Lower leg skin (tissue), 4 donors: ENCODE measurements around the gene TBC1D19. TPM values are rescaled to one million over a fixed set of nuclear protein-coding genes. Genes with fewer than 3 reads are reported as not detected.
"Not testable (repeated sequence)": the region's sequence is repeated elsewhere in the genome, so short reads cannot be mapped to it uniquely, and the experiment has no call there.

Experiments
- DNase-seq, 2 donors: peaks; one replicate each; pipeline ENCODE4 v3.0.0-alpha.2; 2019; ENCODE audit warnings: low spot score in 2 of 2
- H3K4me3 ChIP-seq: fragments of 200-600 bp; sonication (generic); 2 replicates; pipeline ENCODE4 v1.5.1; 2017; ENCODE audit warnings: mild to moderate bottlenecking, low read depth; ENCODE audit not compliant: poor library complexity, severe bottlenecking
- POLR2A ChIP-seq, 2 donors: fragments of 450-650 bp; IDR thresholded peaks; one replicate each; pipeline ENCODE4 v1.6.1; 2016 to 2017; ENCODE audit warnings: antibody characterized with exemption in 2 of 2, mild to moderate bottlenecking in 1 of 2, moderate library complexity in 1 of 2
- WGBS, 2 donors: methylation state at CpG; one replicate each; pipeline ENCODE4 v1.1.5; 2018; 5-methylcytosine and 5-hydroxymethylcytosine counted together
- intact Hi-C: fragments of 100-400 bp; cut with DNase I; formaldehyde crosslinking; loops from one replicate; pipeline ENCODE4 v1.15.0; 2023; ENCODE audit warnings: low total_unique reads
- total RNA-seq, 4 donors: library from RNA; depleted of rRNA; stranded (reverse); fragments of >200 nt; gene quantifications; one replicate each; pipeline ENCODE4 v1.1.0, GENCODE V29; 2016
- TF ChIP-seq, protein P1 (sequence below), 3 donors: fragments of 450-650 bp; IDR thresholded peaks; one replicate each; pipeline ENCODE4 v1.5.1; 2016; ENCODE audit warnings: antibody characterized with exemption in 3 of 3, mild to moderate bottlenecking in 3 of 3, moderate library complexity in 2 of 3

TBC1D19 gene
- total RNA-seq, 4 donors from 2014 or later, result 7.5 to 15.7 (median 9.0) TPM

DNA sequence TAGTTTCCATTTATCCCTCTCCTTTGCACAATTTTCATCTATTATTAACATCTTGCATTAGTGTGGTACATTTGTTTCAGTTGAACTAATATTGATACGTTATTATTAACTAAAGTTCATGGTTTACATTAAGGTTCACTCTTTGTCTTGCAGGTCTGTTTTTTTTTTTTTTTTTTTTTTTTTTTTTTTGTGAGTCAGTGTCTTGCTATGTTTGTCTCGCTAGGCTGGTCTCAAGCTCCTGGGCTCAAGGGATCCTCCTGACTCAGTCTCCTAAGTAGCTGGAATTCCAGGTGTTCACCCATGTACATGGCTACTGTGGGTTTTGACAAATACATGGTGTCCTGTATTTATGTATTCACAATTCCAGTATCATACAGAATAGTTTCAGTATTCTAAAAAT is 6.8 kb downstream of the TBC1D19 start:
- no peak for DNase-seq
- 82 to 88% methylated on average over 2 of the region's 2 CpGs for WGBS, 2 donors
- no peak for TF ChIP-seq POLR2A (IDR thresholded peaks at IDR 0.05)
- TF ChIP-seq, protein P1, sequence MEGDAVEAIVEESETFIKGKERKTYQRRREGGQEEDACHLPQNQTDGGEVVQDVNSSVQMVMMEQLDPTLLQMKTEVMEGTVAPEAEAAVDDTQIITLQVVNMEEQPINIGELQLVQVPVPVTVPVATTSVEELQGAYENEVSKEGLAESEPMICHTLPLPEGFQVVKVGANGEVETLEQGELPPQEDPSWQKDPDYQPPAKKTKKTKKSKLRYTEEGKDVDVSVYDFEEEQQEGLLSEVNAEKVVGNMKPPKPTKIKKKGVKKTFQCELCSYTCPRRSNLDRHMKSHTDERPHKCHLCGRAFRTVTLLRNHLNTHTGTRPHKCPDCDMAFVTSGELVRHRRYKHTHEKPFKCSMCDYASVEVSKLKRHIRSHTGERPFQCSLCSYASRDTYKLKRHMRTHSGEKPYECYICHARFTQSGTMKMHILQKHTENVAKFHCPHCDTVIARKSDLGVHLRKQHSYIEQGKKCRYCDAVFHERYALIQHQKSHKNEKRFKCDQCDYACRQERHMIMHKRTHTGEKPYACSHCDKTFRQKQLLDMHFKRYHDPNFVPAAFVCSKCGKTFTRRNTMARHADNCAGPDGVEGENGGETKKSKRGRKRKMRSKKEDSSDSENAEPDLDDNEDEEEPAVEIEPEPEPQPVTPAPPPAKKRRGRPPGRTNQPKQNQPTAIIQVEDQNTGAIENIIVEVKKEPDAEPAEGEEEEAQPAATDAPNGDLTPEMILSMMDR (IDR thresholded peaks at IDR 0.05), result no peak
- intact Hi-C loops, result no loop called here
- no peak overlapping the region for H3K4me3 ChIP-seq

- H3K4me3 ChIP-seq, DNase-seq, intact Hi-C loops: not testable (repeated sequence)
- WGBS, 2 donors, result 94 to 97% methylated on average over 2 to 3 of the region's 3 CpGs
Measured at GRCh38 chr4:26593557-26593956, 9.7 kb downstream of the TBC1D19 start.

DNA sequence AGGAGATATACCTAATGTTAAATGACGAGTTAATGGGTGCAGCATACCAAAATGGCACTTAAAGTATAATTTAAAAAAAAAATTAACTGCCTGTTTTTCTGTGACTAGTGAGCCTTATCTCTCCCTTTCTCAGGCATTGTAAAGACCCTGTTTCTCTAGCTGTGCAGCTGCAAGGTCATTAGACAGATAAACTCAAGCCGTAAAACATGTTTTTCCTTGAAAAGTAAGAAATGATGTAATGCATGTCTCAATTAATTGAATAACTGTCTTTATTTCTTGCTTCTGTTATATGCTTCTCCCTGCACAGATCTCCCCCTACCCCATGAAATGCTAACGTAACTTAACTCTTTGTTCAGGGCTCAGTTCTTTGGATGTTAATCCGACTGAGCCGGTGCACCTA is 10.5 kb downstream of the TBC1D19 start:
- WGBS, 2 donors, result 97 to 98% methylated on average over 5 of the region's 5 CpGs
- no peak for DNase-seq
- TF ChIP-seq, protein P1 (IDR thresholded peaks at IDR 0.05), result no peak
- no peak for TF ChIP-seq POLR2A (IDR thresholded peaks at IDR 0.05)
- no peak overlapping the region for H3K4me3 ChIP-seq
- intact Hi-C loops, result no loop called here

DNA sequence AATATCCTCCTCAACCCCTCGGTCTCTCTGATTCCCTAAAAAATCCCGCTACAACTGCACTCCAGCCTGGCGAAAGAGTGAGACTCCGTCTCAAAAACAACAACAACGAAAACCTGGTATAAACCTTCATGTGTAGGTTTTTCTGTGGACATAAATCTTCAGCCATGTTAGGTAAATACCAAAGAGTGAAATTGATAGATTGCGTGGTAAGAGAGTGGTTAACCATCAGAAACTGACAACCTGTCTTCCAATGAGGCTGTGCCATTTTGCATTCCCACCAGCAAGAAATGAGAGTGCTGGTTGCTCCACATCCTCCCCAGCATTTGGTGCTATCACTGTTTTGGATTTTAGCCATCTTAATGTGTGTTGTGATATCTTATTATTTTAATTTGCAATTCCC is 10.9 kb downstream of the TBC1D19 start:
- H3K4me3 ChIP-seq, result no peak overlapping the region
- TF ChIP-seq, protein P1 (IDR thresholded peaks at IDR 0.05), result no peak
- no peak for TF ChIP-seq POLR2A (IDR thresholded peaks at IDR 0.05)
- intact Hi-C loops, result no loop called here
- no peak for DNase-seq
- 97 to 98% methylated on average over 6 of the region's 6 CpGs for WGBS, 2 donors

DNA sequence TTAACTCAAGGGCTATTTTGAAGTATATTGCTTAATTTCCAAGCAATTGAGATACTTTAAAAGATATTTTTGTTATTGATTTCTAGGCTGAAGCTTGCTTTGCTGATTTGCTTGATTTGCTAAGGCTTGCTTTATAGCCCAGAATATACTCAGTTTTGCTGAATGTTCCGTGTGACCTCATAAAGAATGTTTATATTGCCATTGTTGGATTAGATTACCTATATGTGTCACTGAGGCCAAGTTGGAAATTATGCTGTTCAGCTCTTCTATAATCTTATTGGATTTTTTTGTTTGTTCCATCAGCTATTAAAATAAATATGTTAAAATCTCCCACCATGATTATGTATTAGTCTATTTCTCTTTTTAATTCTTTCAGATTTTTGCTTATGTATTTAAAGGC is 13.0 kb downstream of the TBC1D19 start:
- TF ChIP-seq, protein P1 (IDR thresholded peaks at IDR 0.05), result no peak
- TF ChIP-seq POLR2A (IDR thresholded peaks at IDR 0.05), result no peak
- DNase-seq, result no peak
- 92 to 93% methylated on average over 1 of the region's 1 CpG for WGBS, 2 donors
- intact Hi-C loops, result no loop called here
- H3K4me3 ChIP-seq, result no peak overlapping the region

DNA sequence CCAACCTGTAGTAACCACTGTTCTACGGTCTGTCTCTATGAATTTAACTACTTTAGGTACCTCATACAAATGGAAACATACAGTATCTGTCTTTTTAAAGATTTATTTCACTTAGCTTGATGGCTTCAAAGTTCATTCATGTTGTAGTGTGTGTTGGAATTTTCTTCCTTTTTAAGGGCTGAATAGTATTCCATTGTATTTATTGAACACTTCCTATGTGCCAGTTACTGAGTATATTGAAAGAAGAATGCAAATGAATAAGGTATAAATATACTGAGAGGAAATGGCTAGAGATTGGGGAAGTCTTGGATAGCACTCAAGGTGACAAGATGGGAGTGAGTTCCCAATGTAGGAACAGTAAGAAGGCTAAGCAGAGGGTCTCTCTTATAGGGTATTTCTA is 17.3 kb downstream of the TBC1D19 start:
- DNase-seq, result no peak
- 98% methylated on average over 1 of the region's 1 CpG for WGBS, 2 donors
- H3K4me3 ChIP-seq, result no peak overlapping the region
- TF ChIP-seq, protein P1 (IDR thresholded peaks at IDR 0.05), result no peak
- no peak for TF ChIP-seq POLR2A (IDR thresholded peaks at IDR 0.05)
- intact Hi-C loops, result no loop called here
